Activated CD8-positive, alpha-beta memory T cell treated with anti-CD3 and anti-CD28 coated beads, Interleukin-2, amount 50 U/mL, for 48 hours (primary cell): ENCODE results near the gene DQX1.
A peak's percentile ranks its signal among the peaks of the same experiment; 100 is the strongest.

Experiments
- DNase-seq: peaks from one replicate; pipeline ENCODE4 v3.0.0-alpha.2; 2020

The DQX1 gene

DNA sequence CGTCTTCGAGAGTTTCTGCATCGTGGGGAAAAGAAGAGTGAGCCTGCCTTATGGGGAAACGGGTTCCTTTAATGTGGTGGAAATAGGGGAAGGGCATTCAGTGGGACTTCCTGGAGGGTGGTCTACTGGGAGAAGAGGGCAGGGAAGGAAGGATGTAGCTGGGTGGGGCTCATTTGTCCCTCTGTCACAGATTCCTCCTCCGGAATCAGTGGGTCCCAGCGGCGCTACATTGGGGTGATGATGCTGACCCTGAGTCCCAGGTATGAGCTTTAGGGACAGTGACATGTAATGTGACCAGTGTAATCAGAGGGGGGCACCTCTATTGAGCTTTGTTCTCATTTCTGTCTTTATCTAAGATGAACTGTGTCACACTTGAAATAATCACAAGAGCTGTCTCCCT is 5.6 kb upstream of the DQX1 start:
- no peak for DNase-seq

DNA sequence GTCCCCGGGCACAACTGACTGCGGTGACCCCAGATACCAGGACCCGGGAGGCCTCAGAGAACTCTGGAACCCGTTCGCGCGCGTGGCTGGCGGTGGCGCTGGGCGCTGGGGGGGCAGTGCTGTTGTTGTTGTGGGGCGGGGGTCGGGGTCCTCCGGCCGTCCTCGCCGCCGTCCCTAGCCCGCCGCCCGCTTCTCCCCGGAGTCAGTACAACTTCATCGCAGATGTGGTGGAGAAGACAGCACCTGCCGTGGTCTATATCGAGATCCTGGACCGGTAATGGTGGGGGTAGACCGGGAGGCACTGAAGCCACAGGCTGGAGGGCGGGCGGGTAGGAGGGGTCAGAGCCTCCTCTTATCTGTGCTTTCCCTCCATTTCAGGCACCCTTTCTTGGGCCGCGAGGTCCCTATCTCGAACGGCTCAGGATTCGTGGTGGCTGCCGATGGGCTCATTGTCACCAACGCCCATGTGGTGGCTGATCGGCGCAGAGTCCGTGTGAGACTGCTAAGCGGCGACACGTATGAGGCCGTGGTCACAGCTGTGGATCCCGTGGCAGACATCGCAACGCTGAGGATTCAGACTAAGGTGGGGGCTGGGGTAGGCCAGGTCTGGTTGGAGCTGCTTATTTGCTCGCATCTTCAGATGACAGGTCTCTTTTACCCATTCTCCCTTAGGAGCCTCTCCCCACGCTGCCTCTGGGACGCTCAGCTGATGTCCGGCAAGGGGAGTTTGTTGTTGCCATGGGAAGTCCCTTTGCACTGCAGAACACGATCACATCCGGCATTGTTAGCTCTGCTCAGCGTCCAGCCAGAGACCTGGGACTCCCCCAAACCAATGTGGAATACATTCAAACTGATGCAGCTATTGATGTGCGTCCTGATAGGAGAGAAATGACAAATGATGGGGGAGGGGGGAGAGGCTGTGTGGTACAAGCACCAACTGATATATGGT is 4.5 kb upstream of the DQX1 start:
- DNase-seq, result peak; percentile 72

DNA sequence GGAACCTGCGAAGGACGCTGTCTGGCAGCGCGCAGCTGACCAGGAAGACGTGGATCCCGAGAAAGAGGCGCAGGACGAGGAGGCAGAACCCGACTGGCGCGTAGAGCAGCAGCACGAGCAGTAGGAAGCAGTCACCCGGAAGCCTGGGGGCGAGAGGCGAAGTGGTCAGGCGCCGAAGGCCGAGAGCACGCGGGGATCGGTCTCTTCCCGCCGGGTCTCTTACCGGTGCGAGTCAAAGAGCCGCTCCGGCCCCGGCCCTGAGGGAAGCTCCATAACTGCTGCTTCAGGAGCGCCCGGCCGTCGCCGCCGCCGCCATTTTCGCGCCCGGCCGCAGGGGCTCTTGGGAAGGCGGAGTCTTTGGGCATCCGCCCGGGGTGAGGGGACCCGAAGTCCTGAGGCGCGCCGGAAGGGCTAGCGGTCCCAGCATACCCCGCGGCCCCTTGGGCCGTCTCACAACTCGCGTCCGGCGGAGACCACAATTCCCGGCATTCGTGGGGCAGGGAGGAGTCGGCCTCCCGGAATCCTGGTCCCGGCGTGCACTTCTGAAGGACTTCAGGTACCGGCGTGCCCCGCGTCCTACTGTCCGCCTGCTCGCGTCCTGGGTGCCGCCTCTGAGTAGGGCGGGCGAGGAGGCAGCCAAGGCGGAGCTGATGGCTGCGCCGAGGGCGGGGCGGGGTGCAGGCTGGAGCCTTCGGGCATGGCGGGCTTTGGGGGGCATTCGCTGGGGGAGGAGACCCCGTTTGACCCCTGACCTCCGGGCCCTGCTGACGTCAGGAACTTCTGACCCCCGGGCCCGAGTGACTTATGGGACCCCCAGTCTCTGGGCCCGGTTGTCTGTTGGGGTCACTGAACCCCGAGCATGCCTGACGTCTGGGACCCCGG is 3.6 kb upstream of the DQX1 start, which contains the start of the genes AUP1 and HTRA2:
AUP1 (minus strand) TSS at position 350 of the 882 bp plus-strand sequence; CDS start at position 273, 77 bp downstream.
HTRA2 (plus strand) TSS at position 577 of the 882 bp plus-strand sequence; CDS start at position 651, 74 bp downstream.
- peak; percentile 95 for DNase-seq

DNA sequence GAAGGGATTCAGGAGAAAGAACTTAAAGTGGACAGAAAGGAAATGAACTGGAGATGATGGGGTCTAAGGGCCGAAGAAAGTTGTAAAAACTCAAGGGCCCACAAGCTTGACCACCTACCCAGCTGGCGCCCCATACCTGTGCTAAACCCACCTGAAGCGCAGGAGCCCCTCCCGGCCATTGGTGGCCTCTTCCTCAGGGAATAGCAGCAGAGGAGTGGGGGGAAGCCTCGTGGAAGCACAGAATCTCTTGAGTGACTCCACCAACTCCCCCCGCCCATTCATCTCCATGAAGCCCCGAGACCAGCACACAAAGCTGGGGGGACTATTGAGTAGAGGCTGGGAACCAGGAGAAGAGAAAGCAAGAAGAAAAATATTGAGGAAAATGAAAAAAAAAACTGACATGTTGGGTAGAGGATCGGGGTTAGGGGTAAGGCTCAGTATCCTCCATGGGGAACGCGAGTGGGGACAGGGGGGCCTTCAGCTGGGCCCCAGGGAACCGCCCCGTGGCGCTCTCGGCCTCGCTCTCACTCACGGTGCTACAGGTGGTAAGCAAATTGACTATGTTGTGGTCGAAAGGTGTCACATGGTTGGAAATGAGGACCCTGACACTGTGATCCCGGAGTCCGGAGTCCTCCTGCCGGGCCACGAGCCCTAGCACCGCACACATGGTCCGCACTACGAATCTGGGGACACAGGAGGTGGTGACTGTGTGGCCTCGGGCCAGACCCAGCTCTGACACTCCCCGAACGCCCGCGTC is 2.7 kb upstream of the DQX1 start:
- DNase-seq, result no peak

DNA sequence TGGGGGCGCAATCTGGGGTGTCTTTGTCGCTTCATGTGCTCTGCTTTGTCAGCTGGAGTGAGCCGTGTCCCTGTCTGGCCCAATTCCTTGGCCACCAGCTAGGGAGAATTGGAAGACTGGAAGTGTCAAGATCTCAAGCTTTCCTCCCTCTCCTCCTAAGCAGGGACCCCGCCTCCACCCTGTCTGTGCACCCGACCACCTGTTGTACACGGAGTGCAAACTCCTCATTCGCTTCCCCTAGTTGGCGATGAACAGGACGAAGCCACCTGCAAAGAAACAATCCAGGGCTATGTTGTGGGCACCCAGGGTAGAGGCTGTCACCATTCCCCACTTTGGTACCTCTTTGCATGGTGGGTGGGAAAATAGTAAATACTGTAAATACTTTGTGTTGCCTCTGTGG is 1.7 kb upstream of the DQX1 start:
- DNase-seq, result no peak

DNA sequence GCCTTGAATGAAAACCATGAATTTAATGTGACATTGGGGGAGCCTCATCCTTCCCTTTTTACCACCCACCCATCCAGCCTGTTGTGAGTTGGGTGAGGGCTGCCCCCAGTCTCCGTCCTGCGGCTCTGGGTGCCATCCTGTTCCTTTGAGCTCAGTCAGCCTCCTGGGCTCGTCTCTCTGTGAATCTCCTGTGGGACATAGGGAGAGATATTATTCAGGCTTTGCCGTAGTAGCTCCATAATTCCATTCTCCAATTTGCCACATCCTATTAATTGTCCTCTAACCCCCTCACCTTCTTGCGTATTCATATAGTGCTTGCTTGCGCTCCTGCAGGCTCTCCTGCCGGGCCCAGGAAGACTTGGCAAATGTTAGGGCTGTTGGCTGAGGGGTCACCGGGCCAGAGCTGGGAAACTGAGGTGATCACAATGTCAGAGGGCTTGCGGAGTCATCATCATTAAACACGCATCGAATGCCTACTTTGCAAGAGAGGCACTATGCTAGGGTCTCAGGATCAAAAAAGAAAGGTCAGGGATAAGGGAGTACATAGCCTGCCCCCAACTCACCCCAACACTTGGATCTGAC is 709 bp upstream of the DQX1 start:
- DNase-seq, result no peak

DNA sequence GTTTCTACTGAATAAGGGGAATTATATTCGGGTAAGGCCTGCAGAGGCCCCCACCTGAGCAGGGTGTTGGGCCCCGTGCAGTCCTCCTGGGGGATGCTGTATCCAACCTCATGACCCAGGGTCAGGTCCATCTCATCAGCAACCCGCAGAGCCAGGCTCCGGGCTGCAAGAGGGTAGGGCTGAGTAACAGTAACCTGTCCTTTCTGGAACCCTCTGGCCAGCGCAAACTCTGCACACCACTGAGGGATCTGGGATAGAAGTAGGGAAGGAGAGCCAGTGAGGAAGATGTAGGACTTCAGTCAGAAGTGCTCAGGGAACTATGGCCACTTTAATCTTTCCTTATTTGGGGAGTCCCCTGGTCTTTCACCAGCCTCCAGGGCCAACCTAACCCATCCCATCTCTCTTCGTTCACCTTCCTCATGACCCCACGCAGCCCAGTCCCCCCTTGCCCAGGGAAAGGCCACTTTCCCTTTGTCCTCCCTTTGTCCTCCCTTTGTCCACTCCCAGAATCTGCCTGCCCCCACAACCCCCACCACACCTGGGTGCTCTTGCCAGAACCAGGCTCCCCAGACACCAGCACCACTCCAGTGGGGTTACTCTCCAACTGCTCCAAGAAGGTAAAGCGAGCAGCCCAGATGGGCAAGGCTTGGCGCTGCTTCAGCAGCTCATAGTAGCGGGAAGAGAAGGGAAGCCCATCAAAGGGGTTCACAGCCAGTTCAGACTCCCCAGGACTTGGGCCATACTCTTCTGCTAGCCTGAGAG is 895 bp downstream of the DQX1 start:
- no peak for DNase-seq

DNA sequence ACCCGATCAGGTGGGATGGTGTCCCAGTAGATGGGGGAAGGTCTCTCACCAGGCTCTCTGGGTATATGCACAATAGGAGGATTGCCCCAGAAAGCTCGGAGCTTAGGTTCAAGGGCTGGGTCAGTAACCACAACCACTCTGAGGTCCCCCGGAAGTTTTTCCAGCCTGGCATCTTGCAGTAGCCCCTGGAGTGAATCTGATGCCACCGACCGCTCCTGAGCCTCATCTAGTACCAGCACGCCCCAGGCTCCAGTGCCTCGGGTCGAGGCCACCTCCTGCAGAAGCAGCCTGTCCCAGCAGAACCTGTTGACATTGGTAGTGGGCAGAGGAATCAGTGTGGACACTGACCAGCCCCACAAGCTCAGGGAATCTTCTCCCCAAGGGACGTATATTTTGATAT is 2.0 kb downstream of the DQX1 start:
- DNase-seq, result no peak

DNA sequence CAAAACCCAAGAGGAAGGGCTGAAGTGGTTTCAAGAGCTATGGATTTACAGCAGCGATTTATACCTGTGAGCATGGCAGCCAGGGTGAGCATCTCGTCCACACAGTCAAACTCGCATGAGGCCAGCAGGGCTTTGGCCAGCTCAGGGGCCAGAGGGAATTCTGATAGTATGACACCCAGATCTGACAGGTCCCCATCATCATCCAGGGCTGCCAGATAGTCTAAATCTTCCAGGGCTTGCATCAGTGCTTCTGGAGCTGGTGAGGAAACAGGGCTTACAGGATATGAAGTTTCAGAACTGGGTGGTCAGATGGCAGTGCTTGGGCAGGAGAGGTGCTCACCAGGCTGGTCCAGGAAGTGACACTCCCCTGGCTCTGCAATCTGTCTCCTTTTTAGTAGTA is 3.5 kb downstream of the DQX1 start:
- DNase-seq, result no peak

DNA sequence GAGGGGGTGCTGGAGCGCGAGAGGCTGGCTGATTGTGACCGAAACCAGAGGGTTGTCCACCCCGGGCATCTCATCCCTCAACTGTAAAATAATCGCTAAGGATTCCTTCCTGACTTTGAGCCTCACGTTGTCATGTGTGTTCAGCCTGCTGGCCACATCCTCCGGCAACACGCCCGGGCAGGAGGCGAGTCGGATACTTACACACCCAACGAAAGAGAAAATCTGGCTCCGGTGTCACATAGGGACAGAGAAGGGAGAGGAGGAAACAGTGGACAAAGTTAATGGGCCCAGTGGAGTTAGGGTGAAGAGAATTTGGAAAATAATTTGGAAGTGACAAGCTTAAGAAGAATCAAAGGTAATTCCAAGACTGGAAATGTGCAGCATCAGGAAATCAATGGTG is 9.4 kb downstream of the DQX1 start:
- DNase-seq, result no peak

DNA sequence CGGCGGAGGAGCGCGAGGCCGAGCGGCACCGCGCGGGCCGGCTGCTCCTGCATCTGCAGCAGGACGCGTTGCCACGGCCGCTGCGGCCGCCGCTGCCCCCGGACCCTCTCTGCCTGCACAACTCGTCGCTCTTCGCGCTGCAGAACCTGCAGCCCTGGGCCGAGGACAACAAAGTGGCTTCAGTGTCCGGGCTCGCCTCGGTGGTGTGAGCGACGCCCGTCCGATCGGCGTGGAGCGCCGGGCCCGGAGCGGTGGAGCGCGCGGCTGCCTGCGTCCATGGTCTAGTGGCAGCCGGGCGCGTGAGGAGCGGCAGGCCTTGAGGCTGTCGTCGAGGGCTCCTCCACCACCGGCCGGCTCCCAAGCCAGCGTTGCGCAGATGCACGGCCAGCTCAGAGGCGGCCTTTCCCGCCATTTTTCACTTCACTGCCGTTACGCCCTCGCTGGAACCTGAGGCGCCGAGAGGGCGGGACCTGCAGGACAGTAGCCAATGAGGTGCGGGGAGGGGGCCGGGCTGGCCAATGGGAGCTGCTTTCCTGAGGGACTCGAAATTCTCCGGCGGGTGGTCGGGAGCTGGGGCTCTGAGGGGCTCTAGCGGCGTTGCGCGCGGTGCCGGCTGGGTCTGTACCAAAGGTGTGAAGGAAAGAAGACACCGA is 9.9 kb downstream of the DQX1 start:
- DNase-seq, result peak; percentile 85

DNA sequence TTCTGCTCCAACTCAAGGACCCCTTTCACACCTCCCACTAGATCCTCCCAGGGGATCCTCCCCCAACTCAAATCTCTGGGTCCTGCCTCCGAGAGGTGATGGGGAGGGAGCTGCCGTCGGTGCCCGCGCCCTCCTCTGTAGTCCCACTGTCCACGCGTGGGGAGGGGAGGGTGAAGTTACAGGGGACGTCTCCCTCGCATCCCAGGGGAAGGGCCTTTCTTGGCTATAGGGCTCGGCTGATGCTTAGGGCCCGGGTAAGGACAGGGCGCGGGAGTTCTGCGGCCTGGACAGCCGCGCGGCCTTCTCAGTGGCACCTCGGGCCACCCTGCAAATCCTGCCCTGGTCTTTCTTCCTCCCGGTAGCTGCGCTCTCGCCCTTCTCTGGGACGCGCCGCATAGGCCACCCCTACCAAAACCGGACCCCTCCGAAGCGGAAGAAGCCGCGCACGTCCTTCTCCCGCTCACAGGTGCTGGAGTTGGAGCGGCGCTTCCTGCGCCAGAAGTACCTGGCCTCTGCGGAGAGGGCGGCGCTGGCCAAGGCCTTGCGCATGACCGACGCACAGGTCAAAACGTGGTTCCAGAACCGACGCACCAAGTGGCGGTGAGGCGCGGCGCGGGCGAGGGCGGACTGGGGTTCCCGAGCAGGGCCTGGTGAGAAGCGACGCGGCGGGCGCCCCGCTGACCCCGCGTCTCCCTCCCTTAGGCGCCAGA is 10.6 kb downstream of the DQX1 start:
- DNase-seq, result no peak

DNA sequence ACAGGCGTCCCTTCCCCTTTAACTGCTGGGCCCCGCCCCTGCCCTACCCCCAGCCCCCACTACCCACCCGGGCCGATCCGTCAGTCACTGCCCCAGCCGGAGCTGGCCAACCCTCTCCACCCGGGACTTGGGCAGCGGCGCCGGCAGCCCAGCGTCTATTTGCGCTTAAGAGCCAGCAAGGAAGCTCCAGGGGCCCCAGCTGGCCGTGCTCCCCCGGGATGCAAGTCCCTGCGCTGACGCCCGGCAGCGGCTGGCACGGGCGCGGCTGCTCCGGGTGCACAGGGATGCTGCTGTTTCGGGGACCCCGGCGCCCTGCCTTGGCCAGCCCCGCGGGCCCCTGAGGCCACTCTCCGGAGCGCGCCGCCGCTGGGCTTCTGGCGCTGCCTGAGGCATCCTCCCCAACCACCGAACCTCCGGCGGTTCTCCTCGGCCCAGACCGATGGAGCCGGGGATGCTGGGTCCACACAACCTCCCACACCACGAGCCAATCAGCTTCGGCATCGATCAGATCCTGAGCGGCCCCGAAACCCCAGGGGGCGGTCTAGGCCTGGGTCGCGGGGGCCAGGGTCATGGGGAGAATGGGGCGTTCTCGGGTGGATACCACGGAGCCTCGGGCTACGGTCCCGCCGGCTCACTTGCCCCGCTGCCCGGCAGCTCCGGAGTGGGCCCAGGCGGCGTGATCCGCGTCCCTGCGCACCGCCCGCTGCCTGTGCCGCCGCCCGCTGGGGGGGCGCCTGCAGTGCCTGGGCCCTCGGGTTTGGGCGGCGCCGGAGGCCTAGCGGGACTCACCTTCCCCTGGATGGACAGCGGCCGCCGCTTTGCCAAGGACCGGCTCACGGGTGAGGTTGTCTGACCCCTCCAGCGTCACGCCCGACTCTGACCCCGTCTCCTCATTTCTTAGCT is 11.4 kb downstream of the DQX1 start, which contains the start of gene TLX2:
TLX2 (plus strand) TSS at position 83 of the 903 bp plus-strand sequence; CDS start at position 440, 357 bp downstream.
- no peak for DNase-seq

DNA sequence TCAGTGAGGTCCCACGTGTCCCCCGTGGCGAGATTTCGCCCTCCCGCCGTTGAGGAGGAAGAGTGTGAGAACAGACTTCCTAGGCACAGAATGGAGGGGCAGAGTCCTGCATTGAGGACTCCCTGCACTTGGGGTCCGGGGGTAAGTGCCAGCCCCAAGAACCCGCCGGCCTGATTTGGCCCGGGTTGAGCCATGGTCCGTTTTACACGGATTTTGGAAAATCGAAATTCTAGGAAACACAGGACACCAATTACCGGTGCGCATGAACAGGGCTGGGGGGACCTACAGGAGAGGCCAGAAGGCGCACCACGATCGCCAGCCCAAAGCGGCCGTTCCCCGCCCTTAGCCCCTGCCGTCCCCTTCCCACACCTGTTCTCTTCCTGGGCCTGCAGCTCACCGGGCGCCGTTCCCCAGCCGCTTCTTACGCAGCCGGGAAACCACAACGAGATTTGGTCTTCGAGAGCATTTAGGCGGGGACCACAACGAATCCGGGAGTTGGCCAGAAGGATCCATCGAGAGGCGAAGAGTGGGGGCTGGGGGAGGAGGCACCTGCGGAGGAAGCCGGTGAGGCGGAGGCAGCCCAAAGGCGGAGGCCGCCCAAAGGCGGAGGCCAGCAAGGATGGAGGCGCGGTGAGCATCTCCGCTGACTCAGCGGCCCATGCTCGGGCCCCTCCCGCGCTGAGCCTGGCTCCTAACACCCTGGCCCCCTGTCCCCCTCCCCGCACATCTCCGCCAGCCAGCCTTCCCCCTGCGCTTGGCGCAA is 12.2 kb downstream of the DQX1 start:
- peak; percentile 66 for DNase-seq

DNA sequence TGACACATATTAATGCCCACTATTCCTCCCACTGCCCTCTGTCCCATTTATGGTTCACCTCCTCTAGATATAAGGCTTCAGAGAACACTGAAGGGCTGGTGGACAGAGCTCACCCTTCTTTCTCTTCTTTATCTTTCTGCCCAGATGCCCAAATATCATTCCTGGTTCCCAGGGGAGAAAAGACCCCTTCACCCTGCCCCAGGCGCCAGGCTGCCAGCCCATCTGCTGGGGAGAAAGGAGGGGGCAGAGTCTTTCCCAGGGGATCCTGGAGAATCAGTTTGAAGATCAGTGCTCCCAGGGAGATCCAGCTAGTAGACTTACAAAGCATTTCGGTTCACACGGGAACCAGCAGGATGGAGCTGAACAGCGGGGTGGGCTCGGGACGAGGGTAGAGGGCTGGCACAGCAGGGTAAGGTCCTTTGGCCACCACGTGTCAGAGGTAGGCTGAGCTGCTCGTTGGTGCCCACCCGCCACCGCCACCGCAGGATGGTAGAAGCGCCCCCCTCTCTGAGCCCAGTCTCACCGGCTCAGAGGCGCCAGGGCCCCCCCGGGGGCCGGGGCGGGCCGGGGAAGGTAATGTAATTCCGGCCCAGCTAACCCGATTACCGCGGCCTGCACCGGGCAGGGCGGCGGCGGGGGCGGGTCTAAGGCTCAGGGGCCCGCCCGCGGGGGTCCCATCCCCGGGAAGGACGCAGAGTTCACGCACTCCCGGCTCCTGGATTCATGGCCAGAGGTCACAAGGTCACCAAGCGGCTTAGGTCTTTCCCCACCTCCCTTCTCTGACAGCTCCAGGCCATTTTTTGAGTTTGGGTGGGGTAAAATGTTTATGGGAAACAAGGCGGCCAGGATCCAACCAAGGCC is 13.1 kb downstream of the DQX1 start:
- no peak for DNase-seq

DNA sequence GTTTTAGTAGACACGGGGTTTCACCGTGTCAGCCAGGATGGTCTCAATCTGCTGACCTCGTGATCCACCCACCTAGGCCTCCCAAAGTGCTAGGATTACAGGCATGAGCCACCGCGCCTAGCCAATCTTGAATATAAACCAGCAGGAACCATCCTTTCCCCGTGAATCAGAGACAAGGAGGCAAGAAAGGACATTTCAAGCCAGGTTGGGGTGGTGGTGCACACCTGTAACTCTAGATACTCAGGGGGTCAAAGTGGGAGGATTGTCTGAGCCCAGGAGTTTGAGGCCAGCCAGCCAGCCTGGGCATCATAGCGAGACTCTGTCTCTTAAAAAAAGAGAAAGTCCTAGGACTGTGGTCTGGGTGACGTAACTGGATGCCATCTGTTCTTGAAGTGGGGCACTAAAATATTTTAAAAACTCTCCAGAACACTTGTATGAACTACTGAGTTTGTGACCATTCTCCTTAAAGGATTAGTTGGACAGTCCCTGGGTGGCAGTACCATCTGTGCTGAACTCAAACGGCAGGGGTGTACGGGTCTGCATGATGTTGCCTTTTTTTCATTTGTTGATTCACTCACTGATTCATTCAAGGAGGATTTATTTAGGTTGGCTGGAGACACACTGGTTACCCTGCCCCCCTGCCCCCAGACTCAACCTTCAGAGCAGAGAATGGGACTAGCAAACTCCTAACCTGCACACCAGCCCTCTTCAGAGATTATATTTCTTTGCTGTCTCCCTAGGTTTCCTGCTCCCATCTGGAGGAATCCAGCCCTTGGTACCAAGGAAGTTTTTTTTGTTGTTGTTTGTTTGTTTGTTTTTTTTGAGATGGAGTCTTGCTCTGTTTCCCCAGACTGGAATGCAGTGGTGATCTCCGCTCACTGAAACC is 14.7 kb downstream of the DQX1 start:
- DNase-seq, result no peak
